Measurements from ENCODE around the gene BPGM.

DNA sequence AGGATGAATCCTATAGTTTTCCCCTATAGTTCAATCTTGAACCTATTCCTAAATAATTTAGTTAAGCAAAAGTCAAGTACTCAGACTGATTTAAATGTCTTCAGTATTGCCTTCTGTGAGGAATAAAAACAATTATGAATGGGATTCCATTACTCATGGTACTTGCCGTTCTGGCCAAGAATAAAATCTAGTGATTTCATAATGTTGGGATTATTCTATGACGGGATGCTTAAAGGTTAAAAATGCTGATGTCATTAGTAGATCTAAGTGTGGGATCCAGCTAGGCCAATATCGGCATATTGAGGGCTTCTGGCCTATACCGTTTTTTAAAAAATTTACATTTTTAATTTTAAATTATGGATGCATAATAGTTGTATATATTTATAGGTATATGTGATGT is 5.3 kb downstream of the BPGM start:
- TF ChIP-seq POLR2A (IDR thresholded peaks at IDR 0.05) (no peak), EP300 (IDR thresholded peaks at IDR 0.05) (no peak)
- TF ChIP-seq, protein P1, sequence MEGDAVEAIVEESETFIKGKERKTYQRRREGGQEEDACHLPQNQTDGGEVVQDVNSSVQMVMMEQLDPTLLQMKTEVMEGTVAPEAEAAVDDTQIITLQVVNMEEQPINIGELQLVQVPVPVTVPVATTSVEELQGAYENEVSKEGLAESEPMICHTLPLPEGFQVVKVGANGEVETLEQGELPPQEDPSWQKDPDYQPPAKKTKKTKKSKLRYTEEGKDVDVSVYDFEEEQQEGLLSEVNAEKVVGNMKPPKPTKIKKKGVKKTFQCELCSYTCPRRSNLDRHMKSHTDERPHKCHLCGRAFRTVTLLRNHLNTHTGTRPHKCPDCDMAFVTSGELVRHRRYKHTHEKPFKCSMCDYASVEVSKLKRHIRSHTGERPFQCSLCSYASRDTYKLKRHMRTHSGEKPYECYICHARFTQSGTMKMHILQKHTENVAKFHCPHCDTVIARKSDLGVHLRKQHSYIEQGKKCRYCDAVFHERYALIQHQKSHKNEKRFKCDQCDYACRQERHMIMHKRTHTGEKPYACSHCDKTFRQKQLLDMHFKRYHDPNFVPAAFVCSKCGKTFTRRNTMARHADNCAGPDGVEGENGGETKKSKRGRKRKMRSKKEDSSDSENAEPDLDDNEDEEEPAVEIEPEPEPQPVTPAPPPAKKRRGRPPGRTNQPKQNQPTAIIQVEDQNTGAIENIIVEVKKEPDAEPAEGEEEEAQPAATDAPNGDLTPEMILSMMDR (IDR thresholded peaks at IDR 0.05) = no peak
